Measurements from ENCODE around the gene BANF1.

Gene BANF1

GRCh38 chr11:66011785-66012303, 9.5 kb downstream of the BANF1 start, which contains the start of gene CST6:
Gene CST6 (plus strand): TSS chr11:66012008. CDS start chr11:66012045, 37 bp downstream.
- no peak for DNase-seq

- no peak for DNase-seq
These were observed 10.2 kb downstream of the BANF1 start for GRCh38 chr11:66012371-66012945.

- DNase-seq: peak; percentile 90 to 91 (median 90)
These were observed 10.9 kb downstream of the BANF1 start for GRCh38 chr11:66012946-66013761.

GRCh38 chr11:66013762-66014100, 11.4 kb downstream of the BANF1 start:
- no peak for DNase-seq

- DNase-seq: peak in 1 of 3 donors; percentile 16
These were observed 12.6 kb downstream of the BANF1 start for GRCh38 chr11:66014804-66015453.

- peak in 1 of 3 donors; percentile 5 for DNase-seq
These were observed 13.2 kb downstream of the BANF1 start for GRCh38 chr11:66015454-66015881.

- peak in 1 of 3 donors; percentile 15 for DNase-seq
These were observed 13.9 kb downstream of the BANF1 start for GRCh38 chr11:66015936-66016792.

- peak in 1 of 3 donors; percentile 8 for DNase-seq
These were observed 14.5 kb downstream of the BANF1 start for GRCh38 chr11:66016793-66017177.

GRCh38 chr11:66017321-66017720, 15.0 kb downstream of the BANF1 start:
- no peak for DNase-seq

- DNase-seq: peak in 1 of 3 donors; percentile 14
These were observed 17.9 kb downstream of the BANF1 start for GRCh38 chr11:66020212-66020611.

- peak; percentile 86 to 92 (median 90) for DNase-seq
These were observed 18.5 kb downstream of the BANF1 start for GRCh38 chr11:66020618-66021357.

- peak; percentile 75 to 90 (median 84) for DNase-seq
These were observed 20.3 kb downstream of the BANF1 start for GRCh38 chr11:66022401-66023185.

GRCh38 chr11:66023186-66023440, 20.8 kb downstream of the BANF1 start:
- DNase-seq: peak in 1 of 3 donors; percentile 1

GRCh38 chr11:66026017-66026529, 23.8 kb downstream of the BANF1 start, which contains the start of gene CATSPER1:
Gene CATSPER1 (minus strand): TSS chr11:66026479. CDS start chr11:66026379, 100 bp downstream.
- peak in 1 of 3 donors; percentile 13 for DNase-seq

- DNase-seq: peak in 1 of 3 donors; percentile 15
These were observed 30.8 kb downstream of the BANF1 start for GRCh38 chr11:66032957-66033735.

GRCh38 chr11:66035653-66036333, 33.5 kb downstream of the BANF1 start:
- no peak for DNase-seq

GRCh38 chr11:66036334-66036710, 34.0 kb downstream of the BANF1 start:
- DNase-seq: no peak

GRCh38 chr11:66037327-66037726, 35.0 kb downstream of the BANF1 start:
- no peak for DNase-seq

GRCh38 chr11:66039765-66040164, 37.5 kb downstream of the BANF1 start:
- DNase-seq: no peak

Measured in suppressor macrophage treated with lipopolysaccharide for 1 hour (primary cell).